Adipocyte (in vitro differentiated cells): ENCODE results near the gene OR2T11.

Experiments
- DNase-seq: peaks from one replicate; pipeline ENCODE4 v3.0.0-alpha.2; 2015; ENCODE audit warnings: low read depth
- H3K27me3 ChIP-seq: replicated peaks from 2 replicates; pipeline ENCODE4 v1.7.0; 2013; ENCODE audit warnings: mild to moderate bottlenecking, low read length, moderate library complexity; ENCODE audit not compliant: control insufficient read depth, insufficient read depth
- H3K36me3 ChIP-seq: 2 replicates; pipeline ENCODE4 v1.7.0; 2013; ENCODE audit warnings: low read length, mild to moderate bottlenecking, moderate library complexity; ENCODE audit not compliant: control insufficient read depth, insufficient read depth, severe bottlenecking
- H3K4me1 ChIP-seq: 2 replicates; pipeline ENCODE4 v1.7.0; 2013; ENCODE audit warnings: mild to moderate bottlenecking, low read length, moderate library complexity; ENCODE audit not compliant: control insufficient read depth, insufficient read depth
- H3K4me3 ChIP-seq: 2 replicates; pipeline ENCODE4 v1.7.0; 2013; ENCODE audit warnings: mild to moderate bottlenecking, low read length, moderate library complexity
- H3K9ac ChIP-seq: 2 replicates; pipeline ENCODE4 v1.7.0; 2013; ENCODE audit warnings: mild to moderate bottlenecking, low read length, moderate library complexity
- H3K9me3 ChIP-seq: 2 replicates; pipeline ENCODE4 v1.7.0; 2013; ENCODE audit warnings: mild to moderate bottlenecking, low read length, moderate library complexity; ENCODE audit not compliant: control insufficient read depth

The OR2T11 gene

DNA sequence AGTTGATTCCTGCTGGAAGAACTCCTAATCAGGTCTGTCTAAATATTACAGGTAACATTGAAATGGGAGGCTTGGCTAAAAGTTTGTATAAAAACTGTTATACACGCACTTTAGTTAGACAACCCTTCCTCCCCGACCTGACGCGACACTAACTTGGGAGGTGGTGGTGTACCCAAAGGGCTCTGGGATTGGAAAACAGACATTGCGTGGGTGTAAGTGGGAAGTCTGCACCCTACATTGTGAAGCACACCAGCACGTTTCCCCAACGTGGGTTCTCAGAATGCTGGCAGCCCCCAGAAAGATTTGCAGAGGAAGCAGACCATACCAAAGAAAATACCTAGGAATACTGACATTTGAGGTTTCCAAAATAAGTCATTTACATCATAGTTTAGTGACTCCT lies 16.8 kb downstream of the OR2T11 start:
- Histone ChIP-seq H3K36me3 (no peaks in the 10 kb centered on the region), H3K27me3 (peaks cover 8% of the 10 kb centered on the region), H3K9ac (no peak overlapping the region), H3K9me3 (no peaks in the 10 kb centered on the region), H3K4me1 (peaks cover 6% of the 10 kb centered on the region), H3K4me3 (no peak overlapping the region)
- DNase-seq: no peak

- no peak for DNase-seq
- Histone ChIP-seq H3K4me3 (no peak overlapping the region), H3K36me3 (no peaks in the 10 kb centered on the region), H3K4me1 (no peaks in the 10 kb centered on the region), H3K9ac (no peak overlapping the region), H3K27me3 (no peaks in the 10 kb centered on the region), H3K9me3 (no peaks in the 10 kb centered on the region)
Observed at GRCh38 chr1:248613742-248614141, 21.1 kb downstream of the OR2T11 start.

- H3K4me1 ChIP-seq: no peaks in the 10 kb centered on the region
- H3K36me3 ChIP-seq: no peaks in the 10 kb centered on the region
- no peaks in the 10 kb centered on the region for H3K9me3 ChIP-seq
- no peak overlapping the region for H3K4me3 ChIP-seq
- no peak overlapping the region for H3K9ac ChIP-seq
- no peak for DNase-seq
- H3K27me3 ChIP-seq: no peaks in the 10 kb centered on the region
Observed at GRCh38 chr1:248611883-248612414, 22.9 kb downstream of the OR2T11 start.

GRCh38 chr1:248610301-248610700 lies 24.6 kb downstream of the OR2T11 start:
- H3K9me3 ChIP-seq: no peaks in the 10 kb centered on the region
- no peaks in the 10 kb centered on the region for H3K36me3 ChIP-seq
- DNase-seq: no peak
- H3K9ac ChIP-seq: no peak overlapping the region
- no peaks in the 10 kb centered on the region for H3K4me1 ChIP-seq
- H3K27me3 ChIP-seq: no peaks in the 10 kb centered on the region
- no peak overlapping the region for H3K4me3 ChIP-seq

DNA sequence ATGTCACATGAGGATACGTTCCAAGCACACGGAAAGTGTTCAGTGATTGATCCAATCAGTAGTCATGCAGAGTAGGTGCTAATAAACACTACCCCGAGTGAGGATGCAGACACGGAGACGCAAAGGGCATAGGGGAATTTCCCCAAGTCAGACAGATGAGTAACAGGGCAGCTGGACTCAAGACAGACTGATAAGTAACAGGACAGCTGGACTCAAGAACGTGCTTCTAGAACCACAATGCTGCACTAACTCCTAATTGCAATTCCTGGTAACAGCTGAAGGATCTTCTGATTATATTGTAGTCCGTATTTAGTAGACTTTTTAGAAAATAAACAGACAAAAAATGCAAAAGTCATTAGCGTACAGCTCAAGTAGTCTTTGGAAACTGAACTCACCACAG lies 35.5 kb downstream of the OR2T11 start:
- Histone ChIP-seq H3K36me3 (no peaks in the 10 kb centered on the region), H3K4me3 (no peak overlapping the region), H3K4me1 (no peaks in the 10 kb centered on the region), H3K9me3 (peaks cover 6% of the 10 kb centered on the region), H3K9ac (no peak overlapping the region), H3K27me3 (no peaks in the 10 kb centered on the region)
- DNase-seq: no peak

DNA sequence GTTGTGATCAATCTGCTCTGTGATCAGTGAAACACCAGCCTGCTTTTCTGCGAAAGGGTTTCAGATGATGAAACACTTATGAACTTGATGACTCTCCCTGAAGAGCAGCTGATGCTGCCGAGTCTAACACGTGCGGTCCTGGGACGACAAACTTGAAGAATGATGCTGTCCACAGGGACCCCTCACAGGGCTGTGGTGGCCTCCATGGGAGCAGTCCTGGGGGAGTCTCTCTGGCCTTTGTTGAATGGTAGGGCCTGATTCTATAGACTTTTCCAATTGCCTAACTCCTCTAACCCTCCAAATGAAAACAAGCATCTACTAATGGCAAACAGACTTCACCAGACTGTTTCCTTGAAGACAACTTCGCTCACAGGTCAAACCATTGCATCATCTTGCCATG lies 37.3 kb downstream of the OR2T11 start, which contains the start of gene OR2T10:
TSS of gene OR2T10 (minus strand) at position 112 of the 400 bp plus-strand sequence. CDS start 3,932 bp downstream, outside the sequence.
- H3K4me1 ChIP-seq: no peaks in the 10 kb centered on the region
- no peaks in the 10 kb centered on the region for H3K36me3 ChIP-seq
- H3K4me3 ChIP-seq: no peak within 1 kb of the TSS
- peaks cover 4% of the 10 kb centered on the region for H3K9me3 ChIP-seq
- no peaks in the 10 kb centered on the region for H3K27me3 ChIP-seq
- DNase-seq: no peak
- H3K9ac ChIP-seq: no peak within 1 kb of the TSS

DNA sequence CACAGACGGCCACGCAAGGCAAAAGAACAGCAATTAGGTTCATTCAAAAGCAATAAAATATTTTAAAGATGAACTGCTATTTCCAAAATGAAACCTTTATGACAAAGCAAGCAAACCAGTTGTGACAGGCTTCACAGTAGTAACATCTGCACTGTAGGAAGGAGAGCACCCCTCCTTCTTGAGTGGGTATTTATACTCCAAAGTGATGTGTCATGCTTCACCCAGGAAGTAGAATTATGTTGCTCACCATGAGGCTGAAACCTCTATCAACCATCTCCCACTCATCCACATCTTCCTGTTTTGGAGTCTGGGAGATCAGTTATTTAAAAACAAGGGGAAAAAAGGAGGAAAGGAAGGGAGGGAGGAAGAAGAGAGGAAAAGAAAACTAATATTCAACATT lies 38.3 kb downstream of the OR2T11 start:
- Histone ChIP-seq H3K27me3 (no peaks in the 10 kb centered on the region), H3K36me3 (no peaks in the 10 kb centered on the region), H3K9ac (no peak overlapping the region), H3K9me3 (peaks cover 4% of the 10 kb centered on the region), H3K4me1 (no peaks in the 10 kb centered on the region), H3K4me3 (no peak overlapping the region)
- no peak for DNase-seq

DNA sequence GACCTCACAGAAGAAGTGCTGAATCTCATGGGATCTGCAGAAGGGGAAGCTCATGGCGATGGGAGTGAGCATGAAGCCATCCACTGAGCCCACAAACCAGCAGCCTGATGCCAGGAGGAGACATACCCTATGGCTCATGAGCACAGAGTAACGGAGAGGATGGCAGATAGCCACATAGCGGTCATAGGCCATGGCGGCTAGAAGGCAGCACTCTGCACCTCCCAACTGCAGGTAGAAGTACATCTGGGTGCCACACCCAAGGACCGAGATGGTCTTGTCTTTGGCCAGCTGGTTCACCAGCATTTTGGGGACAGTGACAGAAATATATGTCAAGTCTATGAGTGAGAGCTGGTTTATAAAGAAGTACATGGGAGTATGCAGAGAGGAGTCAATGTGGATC lies 41.7 kb downstream of the OR2T11 start:
- no peaks in the 10 kb centered on the region for H3K4me1 ChIP-seq
- no peak overlapping the region for H3K9ac ChIP-seq
- no peaks in the 10 kb centered on the region for H3K27me3 ChIP-seq
- H3K36me3 ChIP-seq: no peaks in the 10 kb centered on the region
- no peak overlapping the region for H3K4me3 ChIP-seq
- DNase-seq: no peak
- H3K9me3 ChIP-seq: peaks cover 4% of the 10 kb centered on the region

DNA sequence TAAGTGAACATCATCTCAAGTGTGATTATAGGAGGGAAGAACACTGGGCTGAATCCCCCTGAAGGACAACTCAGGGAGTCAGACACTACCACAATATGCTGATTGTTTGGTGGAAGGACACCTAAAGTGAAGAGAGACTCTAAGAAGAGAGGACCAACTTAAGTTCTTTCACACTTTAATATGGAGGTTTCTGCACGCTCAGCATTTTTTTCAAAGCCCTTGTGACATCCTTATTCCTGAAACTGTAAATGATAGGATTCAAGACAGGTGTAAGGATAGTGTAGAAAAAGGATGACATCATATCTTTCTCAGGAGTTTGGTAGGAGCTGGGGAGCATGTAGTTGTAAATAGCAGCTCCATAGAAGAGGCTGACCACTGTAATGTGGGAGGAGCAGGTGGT lies 42.2 kb downstream of the OR2T11 start:
- H3K9me3 ChIP-seq: peaks cover 4% of the 10 kb centered on the region

GRCh38 chr1:248590055-248590454 lies 44.8 kb downstream of the OR2T11 start:
- H3K9ac ChIP-seq: no peak overlapping the region
- H3K4me1 ChIP-seq: no peaks in the 10 kb centered on the region
- no peaks in the 10 kb centered on the region for H3K36me3 ChIP-seq
- peaks cover 4% of the 10 kb centered on the region for H3K9me3 ChIP-seq
- no peaks in the 10 kb centered on the region for H3K27me3 ChIP-seq
- no peak for DNase-seq
- no peak overlapping the region for H3K4me3 ChIP-seq

More for the DNA sequence above, 42.2 kb downstream of the OR2T11 start:
- Histone ChIP-seq H3K4me3 (no peak overlapping the region), H3K4me1 (no peaks in the 10 kb centered on the region), H3K27me3 (no peaks in the 10 kb centered on the region), H3K36me3 (no peaks in the 10 kb centered on the region), H3K9ac (no peak overlapping the region)
- no peak for DNase-seq

GRCh38 chr1:248589334-248589733 lies 45.6 kb downstream of the OR2T11 start:
- no peak for DNase-seq
- Histone ChIP-seq H3K36me3 (no peaks in the 10 kb centered on the region), H3K27me3 (no peaks in the 10 kb centered on the region), H3K9ac (no peak overlapping the region), H3K9me3 (no peaks in the 10 kb centered on the region), H3K4me3 (no peak overlapping the region), H3K4me1 (no peaks in the 10 kb centered on the region)

GRCh38 chr1:248585266-248585665 lies 49.6 kb downstream of the OR2T11 start:
- Histone ChIP-seq H3K9me3 (no peaks in the 10 kb centered on the region), H3K36me3 (no peaks in the 10 kb centered on the region), H3K4me1 (no peaks in the 10 kb centered on the region), H3K27me3 (no peaks in the 10 kb centered on the region), H3K9ac (no peak overlapping the region), H3K4me3 (no peak overlapping the region)
- DNase-seq: no peak
